SU-DHL-6 (cell line): ENCODE results near the gene CFDP1.
"Not testable (repeated sequence)": the region's sequence is repeated elsewhere in the genome, so short reads cannot be mapped to it uniquely, and the experiment has no call there.

ENCODE experiments used
- H2AFZ ChIP-seq: fragments of 200-600 bp; sonication (generic); 2 replicates; pipeline ENCODE4 v1.6.1; 2014; ENCODE audit warnings: low read depth, mild to moderate bottlenecking, moderate library complexity, mixed read lengths, antibody characterized with exemption, low read length; ENCODE audit not compliant: severe bottlenecking
- H3F3A ChIP-seq: fragments of 200-600 bp; shearing (Covaris generic); 2 replicates; pipeline ENCODE4 v1.6.0; 2016; ENCODE audit warnings: antibody characterized with exemption, mild to moderate bottlenecking; ENCODE audit not compliant: insufficient read depth
- H3K27ac ChIP-seq: fragments of 200-600 bp; sonication (generic); 2 replicates; pipeline ENCODE4 v1.5.1; 2016; ENCODE audit warnings: low read depth, mild to moderate bottlenecking, low read length, moderate library complexity, mixed read lengths
- H3K27me3 ChIP-seq: fragments of 200-600 bp; sonication (generic), shearing (Covaris generic); 2 replicates; pipeline ENCODE4 v1.6.0; 2014; ENCODE audit warnings: mild to moderate bottlenecking, low read length
- H3K36me3 ChIP-seq: fragments of 200-600 bp; sonication (generic); 2 replicates; pipeline ENCODE4 v1.6.1; 2014; ENCODE audit warnings: mild to moderate bottlenecking, low read length, mixed read lengths
- H3K4me2 ChIP-seq: fragments of 300-600, 200-600 bp; shearing (Covaris generic), sonication (generic); 2 replicates; pipeline ENCODE4 v1.6.0; 2014; ENCODE audit warnings: low read length, low read depth, mild to moderate bottlenecking; ENCODE audit not compliant: poor library complexity, severe bottlenecking
- H3K4me3 ChIP-seq: fragments of 200-600 bp; sonication (generic); 2 replicates; pipeline ENCODE4 v1.5.1; 2014; ENCODE audit warnings: antibody characterized with exemption, low read length, mild to moderate bottlenecking, mixed read lengths; ENCODE audit not compliant: insufficient read depth, poor library complexity, severe bottlenecking
- H3K79me2 ChIP-seq: fragments of 200-600 bp; sonication (generic); 2 replicates; pipeline ENCODE4 v1.6.1; 2014; ENCODE audit warnings: mild to moderate bottlenecking, low read length, moderate library complexity; ENCODE audit not compliant: insufficient read depth
- H3K9ac ChIP-seq: fragments of 200-600 bp; sonication (generic); 2 replicates; pipeline ENCODE4 v1.7.0; 2014; ENCODE audit warnings: mild to moderate bottlenecking, low read length
- H3K9me2 ChIP-seq: fragments of 200-600 bp; sonication (generic); replicated peaks from 2 replicates; pipeline ENCODE4 v1.6.1; 2014; ENCODE audit warnings: low read length; ENCODE audit not compliant: insufficient read depth
- H3K9me3 ChIP-seq: fragments of 200-600 bp; sonication (generic); 2 replicates; pipeline ENCODE4 v1.6.1; 2014; ENCODE audit warnings: low read length, mixed read lengths; ENCODE audit not compliant: insufficient read depth
- H4K20me1 ChIP-seq: fragments of 200-600 bp; sonication (generic); 2 replicates; pipeline ENCODE4 v1.6.1; 2014; ENCODE audit warnings: low read depth, mild to moderate bottlenecking, antibody characterized with exemption, low read length, moderate library complexity, mixed read lengths
- EZH2phosphoT487 ChIP-seq: fragments of 200-600 bp; sonication (generic), shearing (Covaris generic); conservative IDR thresholded peaks from 2 replicates; pipeline ENCODE4 v1.6.1; 2018; ENCODE audit warnings: mild to moderate bottlenecking, antibody characterized with exemption, low read length, moderate library complexity, mixed read lengths
- TF ChIP-seq, protein P1 (sequence below): fragments of 200-600 bp; sonication (generic); IDR thresholded peaks from one replicate; pipeline ENCODE4 v1.5.1; 2017; ENCODE audit warnings: antibody characterized with exemption, mild to moderate bottlenecking, low read length, moderate library complexity; ENCODE audit not compliant: insufficient read depth, poor library complexity, severe bottlenecking

Gene CFDP1

DNA sequence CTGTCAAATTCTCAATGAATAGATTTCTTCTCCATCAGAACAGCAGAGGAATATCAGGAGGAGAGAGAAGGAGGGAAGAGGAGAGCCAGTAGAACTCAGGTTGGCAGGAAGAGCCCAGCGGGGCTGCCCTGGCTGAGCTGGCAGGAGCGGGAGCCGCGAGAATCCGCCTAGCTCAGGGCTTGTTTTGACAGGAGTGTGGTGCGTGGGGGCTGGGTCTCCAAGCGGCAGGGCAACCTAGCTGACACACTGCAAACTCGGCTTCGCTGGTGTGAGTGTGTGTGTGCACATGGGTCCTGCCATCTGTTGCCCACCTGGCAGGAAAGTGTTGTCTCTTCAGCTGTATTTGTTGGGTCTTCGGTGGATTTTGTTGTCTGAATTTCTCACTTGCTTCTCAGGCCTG is 154.0 kb downstream of the CFDP1 start:
- H3F3A ChIP-seq: no peaks in the 10 kb centered on the region
- no peaks in the 10 kb centered on the region for H3K9me2 ChIP-seq
- H2AFZ ChIP-seq: no peak overlapping the region
- H3K27me3 ChIP-seq: no peaks in the 10 kb centered on the region
- no peak for TF ChIP-seq EZH2phosphoT487
- TF ChIP-seq, protein P1, sequence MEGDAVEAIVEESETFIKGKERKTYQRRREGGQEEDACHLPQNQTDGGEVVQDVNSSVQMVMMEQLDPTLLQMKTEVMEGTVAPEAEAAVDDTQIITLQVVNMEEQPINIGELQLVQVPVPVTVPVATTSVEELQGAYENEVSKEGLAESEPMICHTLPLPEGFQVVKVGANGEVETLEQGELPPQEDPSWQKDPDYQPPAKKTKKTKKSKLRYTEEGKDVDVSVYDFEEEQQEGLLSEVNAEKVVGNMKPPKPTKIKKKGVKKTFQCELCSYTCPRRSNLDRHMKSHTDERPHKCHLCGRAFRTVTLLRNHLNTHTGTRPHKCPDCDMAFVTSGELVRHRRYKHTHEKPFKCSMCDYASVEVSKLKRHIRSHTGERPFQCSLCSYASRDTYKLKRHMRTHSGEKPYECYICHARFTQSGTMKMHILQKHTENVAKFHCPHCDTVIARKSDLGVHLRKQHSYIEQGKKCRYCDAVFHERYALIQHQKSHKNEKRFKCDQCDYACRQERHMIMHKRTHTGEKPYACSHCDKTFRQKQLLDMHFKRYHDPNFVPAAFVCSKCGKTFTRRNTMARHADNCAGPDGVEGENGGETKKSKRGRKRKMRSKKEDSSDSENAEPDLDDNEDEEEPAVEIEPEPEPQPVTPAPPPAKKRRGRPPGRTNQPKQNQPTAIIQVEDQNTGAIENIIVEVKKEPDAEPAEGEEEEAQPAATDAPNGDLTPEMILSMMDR: no peak
- no peak overlapping the region for H3K4me3 ChIP-seq
- H3K9me3 ChIP-seq: no peaks in the 10 kb centered on the region
- H3K9ac ChIP-seq: no peak overlapping the region
- H3K36me3 ChIP-seq: no peaks in the 10 kb centered on the region
- no peak overlapping the region for H3K27ac ChIP-seq
- H3K4me2 ChIP-seq: no peak overlapping the region
- H4K20me1 ChIP-seq: no peaks in the 10 kb centered on the region
- H3K79me2 ChIP-seq: no peaks in the 10 kb centered on the region

GRCh38 chr16:75273054-75273925 is 160.0 kb downstream of the CFDP1 start:
- no peaks in the 10 kb centered on the region for H3K36me3 ChIP-seq
- no peaks in the 10 kb centered on the region for H3F3A ChIP-seq
- no peak overlapping the region for H3K4me2 ChIP-seq
- no peaks in the 10 kb centered on the region for H3K9me3 ChIP-seq
- no peak overlapping the region for H2AFZ ChIP-seq
- H3K9me2 ChIP-seq: no peaks in the 10 kb centered on the region
- no peak overlapping the region for H3K9ac ChIP-seq
- no peaks in the 10 kb centered on the region for H3K27me3 ChIP-seq
- no peak overlapping the region for H3K27ac ChIP-seq
- H3K4me3 ChIP-seq: no peak overlapping the region
- no peaks in the 10 kb centered on the region for H3K79me2 ChIP-seq
- H4K20me1 ChIP-seq: no peaks in the 10 kb centered on the region
- no peak for TF ChIP-seq EZH2phosphoT487
- TF ChIP-seq, protein P1: no peak

DNA sequence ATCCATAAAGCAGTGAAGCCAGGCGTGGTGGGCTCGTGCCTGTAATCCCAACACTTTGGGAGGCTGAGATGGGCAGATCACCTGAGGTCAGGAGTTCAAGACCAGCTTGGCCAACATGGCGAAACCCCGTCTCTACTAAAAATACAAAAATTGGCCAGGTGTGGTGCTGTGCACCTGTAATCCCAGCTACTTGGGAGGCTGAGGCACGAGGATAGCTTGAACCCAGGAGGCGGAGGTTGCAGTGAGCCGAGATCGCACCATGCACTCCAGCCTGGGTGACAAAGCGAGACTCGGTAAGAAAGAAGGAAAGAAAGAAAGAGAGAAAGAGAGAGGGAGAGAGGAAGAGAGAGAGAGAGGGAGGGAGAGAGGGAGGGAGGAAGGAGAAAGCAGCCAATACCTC is 160.7 kb downstream of the CFDP1 start:
- H3F3A ChIP-seq, H3K9me2 ChIP-seq, H3K27ac ChIP-seq, H4K20me1 ChIP-seq, H2AFZ ChIP-seq, H3K27me3 ChIP-seq, H3K9me3 ChIP-seq, H3K79me2 ChIP-seq, H3K36me3 ChIP-seq, H3K4me3 ChIP-seq, H3K9ac ChIP-seq, H3K4me2 ChIP-seq: not testable (repeated sequence)

GRCh38 chr16:75272097-75272551 is 161.2 kb downstream of the CFDP1 start:
- no peaks in the 10 kb centered on the region for H4K20me1 ChIP-seq
- no peaks in the 10 kb centered on the region for H3K79me2 ChIP-seq
- H3F3A ChIP-seq: no peaks in the 10 kb centered on the region
- H3K9me3 ChIP-seq: no peaks in the 10 kb centered on the region
- H3K36me3 ChIP-seq: no peaks in the 10 kb centered on the region
- H3K4me2 ChIP-seq: no peak overlapping the region
- H3K27ac ChIP-seq: no peak overlapping the region
- H3K4me3 ChIP-seq: no peak overlapping the region
- no peaks in the 10 kb centered on the region for H3K27me3 ChIP-seq
- H3K9me2 ChIP-seq: no peaks in the 10 kb centered on the region
- no peak overlapping the region for H2AFZ ChIP-seq
- TF ChIP-seq, protein P1: no peak
- no peak for TF ChIP-seq EZH2phosphoT487
- H3K9ac ChIP-seq: no peak overlapping the region
